ENCODE results near the gene LY6G5B. TPM values are rescaled to one million over a fixed set of nuclear protein-coding genes. Genes with fewer than 3 reads are reported as not detected.

The LY6G5B gene
- total RNA-seq, 2 donors from 2014 or later: 6.9 to 8.3 TPM

GRCh38 chr6:31643818-31644454 is 25.8 kb upstream of the LY6G5B start:
- Histone ChIP-seq H3K4me1 (no peaks in the 10 kb centered on the region), H3K4me3 (no peak overlapping the region), H3K36me3 (replicated peaks in 1 of 2; ENCODE audit: insufficient read depth in 1 of 2, low read depth in 2 of 2) (peaks cover 31 to 66% of the 10 kb centered on the region in 2 donors), H3K9me3 (no peaks in the 10 kb centered on the region), H3K27me3 (no peaks in the 10 kb centered on the region), H3K27ac (no peak overlapping the region)
- 80 to 89% methylated on average over 12 to 17 of the region's 17 CpGs for WGBS, 2 donors
- peak; percentile 40 for ATAC-seq
- intact Hi-C loops (cut with DNase I): no loop called here
- no peak for DNase-seq
- TF ChIP-seq POLR2A (IDR thresholded peaks at IDR 0.05) (no peak), CTCF (IDR thresholded peaks at IDR 0.05) (no peak)

GRCh38 chr6:31645325-31645724 is 24.5 kb upstream of the LY6G5B start:
- DNase-seq (no peak), ATAC-seq (no peak)
- H3K27me3 ChIP-seq: no peaks in the 10 kb centered on the region
- 96 to 100% methylated on average over 8 to 9 of the region's 9 CpGs for WGBS, 2 donors
- no peak for TF ChIP-seq POLR2A (IDR thresholded peaks at IDR 0.05)
- peaks cover 31 to 65% of the 10 kb centered on the region in 2 donors for H3K36me3 ChIP-seq (replicated peaks in 1 of 2; ENCODE audit: insufficient read depth in 1 of 2, low read depth in 2 of 2)
- H3K4me3 ChIP-seq: no peak overlapping the region
- no peaks in the 10 kb centered on the region for H3K9me3 ChIP-seq
- no peaks in the 10 kb centered on the region for H3K4me1 ChIP-seq
- no peak overlapping the region for H3K27ac ChIP-seq
- intact Hi-C loops (cut with DNase I): no loop called here

- Histone ChIP-seq H3K9me3 (no peaks in the 10 kb centered on the region), H3K4me1 (peaks cover 26% of the 10 kb centered on the region), H3K4me3 (peak overlapping the region; percentile 39), H3K27ac (peak overlapping the region; percentile 95 to 100 (median 97)), H3K27me3 (no peaks in the 10 kb centered on the region), H3K36me3 (replicated peaks in 1 of 2; ENCODE audit: insufficient read depth in 1 of 2, low read depth in 2 of 2) (peaks cover 0 to 21% of the 10 kb centered on the region in 2 donors)
- ATAC-seq: peak; percentile 48
- WGBS, 2 donors: 1 to 3% methylated on average over 15 to 29 of the region's 29 CpGs
- TF ChIP-seq POLR2A (IDR thresholded peaks at IDR 0.05): no peak
- no peak for TF ChIP-seq CTCF (IDR thresholded peaks at IDR 0.05)
- intact Hi-C loops (cut with DNase I): no loop called here
- DNase-seq: peak in 3 of 4 donors; percentile 69 to 82 (median 71)
These were observed 18.1 kb upstream of the LY6G5B start for GRCh38 chr6:31651602-31652191.

- H3K4me3 ChIP-seq: peak overlapping the region; percentile 19 to 39
- ATAC-seq: peak; percentile 83
- DNase-seq: peak; percentile 88 to 92 (median 89)
- WGBS, 2 donors: 6% methylated on average over 37 of the region's 37 CpGs
- H3K27ac ChIP-seq: peak overlapping the region; percentile 95 to 100 (median 97)
- H3K9me3 ChIP-seq: no peaks in the 10 kb centered on the region
- peak; percentile 11 to 88 (median 80) for TF ChIP-seq POLR2A (IDR thresholded peaks at IDR 0.05)
- peak in 1 of 7 experiments; percentile 1 for TF ChIP-seq CTCF (IDR thresholded peaks at IDR 0.05)
- H3K27me3 ChIP-seq: no peaks in the 10 kb centered on the region
- intact Hi-C loops (cut with DNase I): no loop called here
- peaks cover 0 to 14% of the 10 kb centered on the region in 2 donors for H3K36me3 ChIP-seq (replicated peaks in 1 of 2; ENCODE audit: insufficient read depth in 1 of 2, low read depth in 2 of 2)
- H3K4me1 ChIP-seq: peaks cover 34% of the 10 kb centered on the region
These were observed 16.7 kb upstream of the LY6G5B start for GRCh38 chr6:31652925-31653724.

Data from body of pancreas (tissue), 4 donors.